ENCODE data around the gene ZNF284.

DNA sequence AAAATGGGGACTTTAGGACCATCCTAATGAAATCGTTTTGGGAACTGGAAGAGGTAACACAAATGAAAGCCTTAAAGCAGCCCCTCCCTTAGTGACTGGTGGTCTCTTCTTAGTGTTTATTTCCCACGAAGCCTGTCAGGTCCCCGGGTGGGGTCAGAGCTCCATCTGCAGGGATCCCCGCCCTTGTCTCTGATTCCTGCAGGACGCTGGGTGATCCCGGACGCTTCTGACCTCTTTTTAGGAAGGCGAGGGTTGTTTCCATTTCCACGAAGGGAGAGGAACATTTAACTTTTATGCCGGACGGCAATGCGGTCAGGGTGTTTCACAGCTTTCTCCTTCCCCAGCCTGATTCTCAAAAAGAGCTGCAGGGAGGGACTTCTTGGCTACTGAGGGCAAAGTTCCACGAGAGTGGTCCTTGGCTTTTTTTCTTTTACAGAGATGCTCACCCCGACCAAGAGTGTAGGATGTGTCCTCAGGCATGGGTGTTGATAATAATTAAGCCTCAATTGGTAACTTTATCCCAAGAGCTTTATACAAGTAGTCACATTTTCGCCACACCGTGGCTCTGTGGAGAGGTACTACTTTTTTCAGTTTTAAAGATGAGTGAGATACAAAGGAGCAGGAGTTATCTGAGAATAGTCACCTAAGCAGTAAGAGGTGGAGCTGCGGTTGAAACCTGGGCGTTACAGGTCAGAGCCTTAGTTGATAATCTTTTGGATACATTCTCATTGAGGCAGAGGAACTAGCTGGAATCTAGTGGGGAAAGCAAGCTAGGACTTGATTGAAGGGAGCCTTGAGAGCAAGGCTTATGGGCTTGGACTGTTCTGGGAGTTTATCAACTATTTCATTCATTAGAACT, 813 bp downstream of the ZNF284 start:
- TF ChIP-seq, protein P1, sequence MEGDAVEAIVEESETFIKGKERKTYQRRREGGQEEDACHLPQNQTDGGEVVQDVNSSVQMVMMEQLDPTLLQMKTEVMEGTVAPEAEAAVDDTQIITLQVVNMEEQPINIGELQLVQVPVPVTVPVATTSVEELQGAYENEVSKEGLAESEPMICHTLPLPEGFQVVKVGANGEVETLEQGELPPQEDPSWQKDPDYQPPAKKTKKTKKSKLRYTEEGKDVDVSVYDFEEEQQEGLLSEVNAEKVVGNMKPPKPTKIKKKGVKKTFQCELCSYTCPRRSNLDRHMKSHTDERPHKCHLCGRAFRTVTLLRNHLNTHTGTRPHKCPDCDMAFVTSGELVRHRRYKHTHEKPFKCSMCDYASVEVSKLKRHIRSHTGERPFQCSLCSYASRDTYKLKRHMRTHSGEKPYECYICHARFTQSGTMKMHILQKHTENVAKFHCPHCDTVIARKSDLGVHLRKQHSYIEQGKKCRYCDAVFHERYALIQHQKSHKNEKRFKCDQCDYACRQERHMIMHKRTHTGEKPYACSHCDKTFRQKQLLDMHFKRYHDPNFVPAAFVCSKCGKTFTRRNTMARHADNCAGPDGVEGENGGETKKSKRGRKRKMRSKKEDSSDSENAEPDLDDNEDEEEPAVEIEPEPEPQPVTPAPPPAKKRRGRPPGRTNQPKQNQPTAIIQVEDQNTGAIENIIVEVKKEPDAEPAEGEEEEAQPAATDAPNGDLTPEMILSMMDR (IDR thresholded peaks at IDR 0.05 in 4 of 5, conservative IDR thresholded peaks at IDR 0.05 in 1 of 5): no peak
- no peak for TF ChIP-seq POLR2A (IDR thresholded peaks at IDR 0.05)

All from gastrocnemius medialis (tissue), 4 donors.